HG03064 (cell line): Measurements from ENCODE around the gene LRRC23.
"Not testable (repeated sequence)": the region's sequence is repeated elsewhere in the genome, so short reads cannot be mapped to it uniquely, and the experiment has no call there.

Experiments
- ATAC-seq: cut with Tn5 transposase; IDR thresholded peaks from one replicate; pipeline ENCODE4 v1.9.1; 2021; ENCODE audit warnings: low read depth; ENCODE audit not compliant: unreplicated experiment

Gene LRRC23

GRCh38 chr12:6904280-6905276 is at the start of gene LRRC23:
LRRC23 (plus strand) TSS chr12:6904822; CDS start chr12:6905634, 812 bp downstream.
- ATAC-seq: peak; percentile 80

- ATAC-seq: no peak
Measured at GRCh38 chr12:6855322-6855721, 49.3 kb upstream of the LRRC23 start.

DNA sequence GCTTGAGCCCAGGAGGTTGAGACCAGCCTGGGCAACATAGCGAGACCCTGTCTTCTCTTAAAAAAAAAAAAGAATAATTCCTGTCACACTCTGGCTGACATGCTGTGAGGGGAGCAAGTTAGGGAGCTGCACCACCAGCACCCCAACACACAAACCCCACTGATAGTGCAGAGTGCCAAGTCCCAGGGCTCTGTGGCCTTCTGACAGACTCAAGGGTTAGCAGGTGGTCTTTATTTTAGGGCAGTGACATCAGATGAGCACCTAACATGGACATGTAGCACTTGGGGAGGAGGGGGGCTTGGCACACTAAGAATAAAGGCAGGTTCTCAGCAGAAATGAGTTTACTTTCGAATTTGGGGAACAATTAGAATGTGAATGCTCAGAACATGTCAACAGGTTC is 45.8 kb upstream of the LRRC23 start:
- ATAC-seq: no peak

GRCh38 chr12:6860116-6860515 is 44.5 kb upstream of the LRRC23 start:
- ATAC-seq: no peak

DNA sequence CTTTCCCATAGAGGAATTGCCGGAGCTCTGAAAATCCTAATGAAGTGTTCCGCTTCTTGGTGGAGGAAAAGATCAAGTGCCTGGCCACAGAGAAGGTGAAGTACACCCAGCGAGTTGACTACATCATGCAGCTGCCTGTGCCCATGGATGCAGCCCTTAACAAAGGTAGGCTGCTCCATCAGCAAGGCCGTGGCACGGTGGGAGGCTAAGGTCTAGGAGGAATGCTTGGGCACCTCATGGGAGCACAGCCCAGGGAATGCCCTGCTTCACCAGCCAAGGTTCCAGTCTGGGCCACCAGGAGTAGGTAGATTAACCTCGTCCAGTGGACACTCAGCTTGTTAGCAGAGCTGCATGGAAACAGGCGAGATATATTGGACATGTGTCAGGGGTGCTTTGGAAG is 43.7 kb upstream of the LRRC23 start:
- ATAC-seq: no peak

DNA sequence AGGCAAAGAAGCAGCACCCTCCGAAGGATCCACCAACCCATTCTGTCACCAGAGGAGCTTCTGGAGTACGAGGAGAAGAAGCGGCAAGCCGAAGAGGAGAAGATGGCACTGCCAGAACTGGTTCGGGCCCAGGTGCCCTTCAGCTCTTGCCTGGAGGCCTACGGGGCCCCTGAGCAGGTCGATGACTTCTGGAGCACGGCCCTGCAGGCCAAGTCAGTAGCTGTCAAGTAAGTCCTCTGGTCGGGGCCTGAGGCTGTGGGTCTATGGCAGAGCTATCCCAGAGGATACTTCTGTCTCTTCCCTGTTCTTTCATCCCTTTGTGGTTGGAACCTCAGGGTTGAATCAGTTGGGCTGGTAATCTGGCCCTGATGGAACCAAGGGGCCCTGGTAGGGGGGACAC is 43.2 kb upstream of the LRRC23 start:
- no peak for ATAC-seq

- no peak for ATAC-seq
Measured at GRCh38 chr12:6863033-6863432, 41.6 kb upstream of the LRRC23 start.

DNA sequence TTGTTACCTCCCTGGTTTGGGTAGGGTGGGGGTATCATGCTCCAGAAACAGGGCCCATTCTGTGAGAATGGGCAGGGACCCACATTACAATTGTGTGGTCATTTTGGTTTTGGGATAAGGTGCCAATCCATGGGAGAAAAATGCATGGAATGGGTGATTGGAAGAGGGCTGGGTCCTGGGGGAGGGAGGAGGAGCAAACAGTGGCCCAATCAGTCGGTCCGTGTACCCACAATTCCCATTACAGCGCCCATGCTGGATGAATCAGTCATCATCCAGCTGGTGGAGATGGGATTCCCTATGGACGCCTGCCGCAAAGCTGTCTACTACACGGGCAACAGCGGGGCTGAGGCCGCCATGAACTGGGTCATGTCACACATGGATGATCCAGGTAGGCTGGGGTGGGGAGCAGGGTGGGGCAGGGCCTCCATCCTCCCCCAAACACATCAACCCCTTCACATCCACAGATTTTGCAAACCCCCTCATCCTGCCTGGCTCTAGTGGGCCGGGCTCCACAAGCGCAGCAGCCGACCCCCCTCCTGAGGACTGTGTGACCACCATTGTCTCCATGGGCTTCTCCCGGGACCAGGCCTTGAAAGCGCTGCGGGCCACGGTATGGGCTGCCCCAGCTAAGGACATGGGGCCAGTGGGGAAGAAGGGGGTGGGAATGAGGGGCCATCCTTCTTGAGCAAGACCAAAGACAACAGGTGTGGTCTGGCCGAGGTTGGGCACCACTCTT is 40.9 kb upstream of the LRRC23 start:
- no peak for ATAC-seq

- not testable (repeated sequence) for ATAC-seq
Measured at GRCh38 chr12:6865307-6865706, 39.3 kb upstream of the LRRC23 start.

DNA sequence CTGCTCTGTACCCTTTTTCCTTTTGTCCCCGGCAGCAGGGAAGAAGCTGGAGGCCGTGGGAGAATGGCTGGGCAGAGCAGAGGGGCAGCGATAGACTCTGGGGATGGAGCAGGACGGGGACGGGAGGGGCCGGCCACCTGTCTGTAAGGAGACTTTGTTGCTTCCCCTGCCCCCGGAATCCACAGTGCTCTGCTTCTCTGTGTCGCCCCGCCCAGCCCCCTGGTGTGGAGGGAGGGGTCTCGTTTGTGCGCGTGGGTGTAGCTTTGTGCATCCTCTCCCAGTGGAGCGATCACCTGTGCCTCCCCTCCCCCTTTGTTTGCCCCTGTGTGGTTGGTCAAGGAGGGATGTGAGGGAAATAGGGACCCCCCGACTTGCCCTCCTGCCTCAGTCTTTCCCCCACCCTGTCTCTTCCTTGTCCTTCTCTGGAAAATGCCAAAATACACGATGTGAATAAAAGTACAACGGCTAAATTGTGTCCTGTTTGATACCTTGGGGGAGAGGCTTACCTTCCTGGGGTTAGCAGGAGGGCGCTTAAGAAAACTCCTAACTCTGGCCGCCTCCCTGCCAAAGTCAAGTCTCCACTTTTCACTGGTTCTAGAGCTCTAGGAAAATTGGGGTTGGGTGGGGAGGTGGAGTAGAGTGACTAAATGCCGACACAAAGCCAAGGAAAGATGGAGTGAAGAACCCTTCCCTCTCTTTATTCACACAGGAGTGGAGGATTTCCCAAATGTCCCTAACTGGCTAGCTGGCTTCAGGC is 38.3 kb upstream of the LRRC23 start:
- no peak for ATAC-seq

- peak; percentile 14 for ATAC-seq
Measured at GRCh38 chr12:6866920-6867412, 37.7 kb upstream of the LRRC23 start.

DNA sequence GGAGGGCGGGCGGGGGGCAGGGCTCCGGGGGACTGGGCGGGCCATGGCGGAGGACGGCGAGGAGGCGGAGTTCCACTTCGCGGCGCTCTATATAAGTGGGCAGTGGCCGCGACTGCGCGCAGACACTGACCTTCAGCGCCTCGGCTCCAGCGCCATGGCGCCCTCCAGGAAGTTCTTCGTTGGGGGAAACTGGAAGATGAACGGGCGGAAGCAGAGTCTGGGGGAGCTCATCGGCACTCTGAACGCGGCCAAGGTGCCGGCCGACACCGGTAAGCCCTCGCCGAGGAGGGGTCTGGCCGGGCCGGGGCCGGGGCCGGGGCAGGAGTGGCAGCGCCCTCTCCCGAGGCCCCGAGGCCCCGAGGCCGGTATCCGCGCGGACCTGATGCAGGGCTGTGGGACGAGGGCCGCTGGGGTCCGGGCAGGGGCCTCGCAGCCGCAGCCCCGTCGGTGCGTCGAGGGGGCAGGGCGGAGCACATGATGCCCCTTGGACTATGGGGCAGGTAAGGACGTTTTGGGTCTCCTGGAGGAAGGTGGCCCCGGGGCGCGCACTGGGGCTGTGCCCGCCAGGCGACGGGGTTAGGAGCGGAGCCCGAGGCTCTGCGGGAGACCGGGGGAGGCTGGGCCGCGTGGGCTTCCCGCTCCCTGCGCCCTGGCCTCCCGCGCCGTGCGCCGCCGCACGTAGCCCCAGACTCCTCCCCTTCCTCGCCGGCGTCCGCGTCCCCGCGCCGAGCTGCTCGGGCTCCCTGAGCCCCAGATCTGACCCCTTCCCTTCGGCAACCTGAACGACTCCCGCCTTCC is 37.0 kb upstream of the LRRC23 start, which contains the start of gene TPI1:
Gene TPI1 (plus strand): TSS at position 119 of the 798 bp plus-strand sequence. CDS start 36 bp downstream, at position 155.
- ATAC-seq: peak; percentile 46

- ATAC-seq: no peak
Measured at GRCh38 chr12:6868211-6869048, 36.2 kb upstream of the LRRC23 start.

DNA sequence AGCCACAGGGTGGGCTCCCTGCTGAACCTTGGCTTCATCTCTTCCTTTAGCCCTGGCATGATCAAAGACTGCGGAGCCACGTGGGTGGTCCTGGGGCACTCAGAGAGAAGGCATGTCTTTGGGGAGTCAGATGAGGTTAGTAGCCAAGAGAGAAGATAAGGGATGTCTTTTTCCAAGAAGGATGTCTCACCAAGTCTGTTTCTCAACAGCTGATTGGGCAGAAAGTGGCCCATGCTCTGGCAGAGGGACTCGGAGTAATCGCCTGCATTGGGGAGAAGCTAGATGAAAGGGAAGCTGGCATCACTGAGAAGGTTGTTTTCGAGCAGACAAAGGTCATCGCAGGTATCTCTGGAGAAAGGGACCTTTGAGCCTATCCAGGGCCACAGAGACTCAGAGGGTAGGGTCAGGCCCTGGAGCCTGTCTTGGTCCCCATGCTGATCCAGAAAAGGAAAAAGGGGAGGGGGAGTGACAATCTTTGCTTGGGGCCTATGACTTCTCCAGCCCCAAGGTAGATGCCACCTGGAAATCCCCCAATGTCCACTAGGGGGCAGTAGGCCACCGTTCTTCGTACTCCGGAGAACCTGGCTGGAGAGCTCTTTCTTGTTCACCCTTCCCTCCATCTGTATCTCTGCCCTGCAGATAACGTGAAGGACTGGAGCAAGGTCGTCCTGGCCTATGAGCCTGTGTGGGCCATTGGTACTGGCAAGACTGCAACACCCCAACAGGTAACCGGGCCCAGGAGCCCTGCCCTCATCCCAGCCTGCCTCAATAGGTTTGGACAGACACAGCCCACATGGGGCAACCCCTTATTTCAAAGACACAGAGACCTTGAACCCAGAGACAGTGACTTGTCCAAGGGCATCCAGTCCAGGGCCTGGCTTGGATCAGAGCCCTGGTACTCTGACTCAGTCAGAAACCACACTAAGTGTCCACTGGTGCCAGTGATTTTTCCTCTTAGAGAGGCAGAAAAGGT is 35.3 kb upstream of the LRRC23 start:
- no peak for ATAC-seq

DNA sequence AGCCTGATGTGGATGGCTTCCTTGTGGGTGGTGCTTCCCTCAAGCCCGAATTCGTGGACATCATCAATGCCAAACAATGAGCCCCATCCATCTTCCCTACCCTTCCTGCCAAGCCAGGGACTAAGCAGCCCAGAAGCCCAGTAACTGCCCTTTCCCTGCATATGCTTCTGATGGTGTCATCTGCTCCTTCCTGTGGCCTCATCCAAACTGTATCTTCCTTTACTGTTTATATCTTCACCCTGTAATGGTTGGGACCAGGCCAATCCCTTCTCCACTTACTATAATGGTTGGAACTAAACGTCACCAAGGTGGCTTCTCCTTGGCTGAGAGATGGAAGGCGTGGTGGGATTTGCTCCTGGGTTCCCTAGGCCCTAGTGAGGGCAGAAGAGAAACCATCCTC is 34.3 kb upstream of the LRRC23 start:
- not testable (repeated sequence) for ATAC-seq

DNA sequence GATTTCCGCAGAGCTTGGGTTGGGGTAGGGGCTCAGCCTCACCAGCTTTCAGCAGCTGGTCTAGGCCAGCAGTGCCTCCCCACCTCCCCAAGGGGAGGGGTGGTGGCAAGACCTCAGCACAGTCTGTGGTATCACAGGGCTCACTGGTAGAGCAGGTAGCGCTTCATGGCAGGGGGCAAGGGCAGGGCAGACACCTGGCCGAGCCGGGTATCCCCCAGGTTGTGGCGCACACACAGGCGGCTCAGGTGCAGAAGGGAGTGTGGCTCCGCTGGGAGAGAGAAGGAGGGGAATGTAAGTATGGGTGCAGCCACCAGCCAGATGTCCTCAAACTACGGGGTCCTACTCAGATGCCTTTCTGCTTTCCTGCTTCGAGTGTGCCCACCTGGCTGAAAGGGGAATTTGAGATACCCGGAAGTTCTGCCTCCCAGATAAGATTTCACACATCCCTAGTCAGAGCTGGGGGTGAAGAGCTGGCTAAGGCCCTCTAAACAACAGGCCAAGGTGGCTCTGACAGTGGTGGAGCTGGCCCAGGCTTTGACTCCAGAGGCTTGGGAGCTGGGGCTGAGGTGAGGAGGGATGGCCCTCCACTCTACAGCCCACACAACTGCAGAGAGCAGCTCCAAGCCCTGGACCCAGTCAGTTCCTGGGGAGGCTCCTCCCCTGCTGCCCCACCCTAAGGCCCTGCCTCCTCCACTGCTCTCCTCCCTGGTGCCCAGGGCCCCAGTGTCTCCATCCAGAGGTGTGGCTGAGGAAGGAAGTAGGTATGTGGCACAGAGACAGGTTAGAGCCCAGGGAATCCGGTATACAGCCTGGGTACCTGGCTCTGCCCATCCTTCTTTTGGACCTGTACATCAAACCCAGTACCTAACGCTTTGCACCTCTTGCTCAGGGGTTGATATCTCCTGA is 33.3 kb upstream of the LRRC23 start:
- no peak for ATAC-seq
